Muscle of leg (tissue), 16 donors: ENCODE measurements around the gene IFT88. TPM values are rescaled to one million over a fixed set of nuclear protein-coding genes. Genes with fewer than 3 reads are reported as not detected.

Experiments
- DNase-seq: peaks from one replicate; pipeline ENCODE4 v3.0.0; 2013
- H3K27ac ChIP-seq: one replicate; pipeline ENCODE4 v1.5.1; 2013; ENCODE audit warnings: mild to moderate bottlenecking, low read length, control low read depth
- H3K27me3 ChIP-seq: one replicate; pipeline ENCODE4 v1.6.1; 2013; ENCODE audit warnings: low read length; ENCODE audit not compliant: control insufficient read depth, insufficient read depth
- H3K36me3 ChIP-seq: one replicate; pipeline ENCODE4 v1.6.1; 2013; ENCODE audit warnings: low read length; ENCODE audit not compliant: control insufficient read depth, insufficient read depth
- H3K4me1 ChIP-seq: one replicate; pipeline ENCODE4 v1.6.1; 2013; ENCODE audit warnings: low read length; ENCODE audit not compliant: control insufficient read depth, insufficient read depth
- H3K4me3 ChIP-seq: one replicate; pipeline ENCODE4 v1.5.1; 2013; ENCODE audit warnings: low read length, control low read depth
- H3K9me3 ChIP-seq: replicated peaks from 2 replicates; pipeline ENCODE4 v1.6.1; 2013; ENCODE audit warnings: low read depth, low read length; ENCODE audit not compliant: control insufficient read depth
- WGBS: methylation state at CpG from one replicate; pipeline ENCODE4 v1.1.5; 2013; ENCODE audit warnings: missing lambda C conversion rate; ENCODE audit not compliant: insufficient coverage; 5-methylcytosine and 5-hydroxymethylcytosine counted together
- long read RNA-seq, 11 donors: transcript quantifications; one replicate each; lab custom pipeline, GENCODE V29; 2026
- polyA plus RNA-seq, 8 donors: library from polyadenylated mRNA; unstranded; fragments of 120-200 nt; gene quantifications; one replicate each; pipeline versions ENCODE4 v1.2.1 to v1.2.3, GENCODE V29; 2013; ENCODE audit warnings: inconsistent platforms in 1 of 8, low replicate concordance in 1 of 8; ENCODE audit not compliant: insufficient read length in 8 of 8, insufficient read depth in 1 of 8
- total RNA-seq: library from RNA; stranded (reverse); fragments of 120-200 nt; gene quantifications from one replicate; pipeline ENCODE4 v1.2.4, GENCODE V29; 2013

IFT88 gene, protein sequence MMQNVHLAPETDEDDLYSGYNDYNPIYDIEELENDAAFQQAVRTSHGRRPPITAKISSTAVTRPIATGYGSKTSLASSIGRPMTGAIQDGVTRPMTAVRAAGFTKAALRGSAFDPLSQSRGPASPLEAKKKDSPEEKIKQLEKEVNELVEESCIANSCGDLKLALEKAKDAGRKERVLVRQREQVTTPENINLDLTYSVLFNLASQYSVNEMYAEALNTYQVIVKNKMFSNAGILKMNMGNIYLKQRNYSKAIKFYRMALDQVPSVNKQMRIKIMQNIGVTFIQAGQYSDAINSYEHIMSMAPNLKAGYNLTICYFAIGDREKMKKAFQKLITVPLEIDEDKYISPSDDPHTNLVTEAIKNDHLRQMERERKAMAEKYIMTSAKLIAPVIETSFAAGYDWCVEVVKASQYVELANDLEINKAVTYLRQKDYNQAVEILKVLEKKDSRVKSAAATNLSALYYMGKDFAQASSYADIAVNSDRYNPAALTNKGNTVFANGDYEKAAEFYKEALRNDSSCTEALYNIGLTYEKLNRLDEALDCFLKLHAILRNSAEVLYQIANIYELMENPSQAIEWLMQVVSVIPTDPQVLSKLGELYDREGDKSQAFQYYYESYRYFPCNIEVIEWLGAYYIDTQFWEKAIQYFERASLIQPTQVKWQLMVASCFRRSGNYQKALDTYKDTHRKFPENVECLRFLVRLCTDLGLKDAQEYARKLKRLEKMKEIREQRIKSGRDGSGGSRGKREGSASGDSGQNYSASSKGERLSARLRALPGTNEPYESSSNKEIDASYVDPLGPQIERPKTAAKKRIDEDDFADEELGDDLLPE
- total RNA-seq (15.2 TPM), polyA plus RNA-seq (10 to 100 TPM; 12.1 to 17.6 (median 13.9) TPM)
- long read RNA-seq, donor 1, result 0 reads
- long read RNA-seq, donor 2, result 0 reads
- long read RNA-seq, donor 3, partial matches to known transcripts, result 0 of 3 reads
- long read RNA-seq, donor 3, other reads (novel, unspliced or antisense), result 0 of 3 reads
- long read RNA-seq, donor 4, result 0 reads
- long read RNA-seq, donor 5, partial matches to known transcripts, result 0 of 1 reads
- long read RNA-seq, donor 5, other reads (novel, unspliced or antisense), result 0 of 1 reads
- long read RNA-seq, donor 6, partial matches to known transcripts, result 0 of 3 reads
- long read RNA-seq, donor 6, other reads (novel, unspliced or antisense), result 0 of 3 reads
- long read RNA-seq, donor 7, result 0 reads
- long read RNA-seq, donor 8, result 0 reads
- long read RNA-seq, donor 9, partial matches to known transcripts, result 0 of 1 reads
- long read RNA-seq, donor 9, other reads (novel, unspliced or antisense), result 0 of 1 reads
- long read RNA-seq, donor 10, partial matches to known transcripts, result 0 of 4 reads
- long read RNA-seq, donor 10, other reads (novel, unspliced or antisense), result 0 of 4 reads
- long read RNA-seq, donor 11, result 0 reads

GRCh38 chr13:20566898-20567874 is at the start of gene IFT88:
TSS of gene IFT88 (plus strand) at chr13:20567157. CDS start at chr13:20574386, 7,229 bp downstream.
- Histone ChIP-seq H3K4me3 (peak within 1 kb of the TSS; percentile 64), H3K9me3 (peaks cover 7% of the 10 kb centered on the region), H3K4me1 (peaks cover 14% of the 10 kb centered on the region), H3K27me3 (no peaks in the 10 kb centered on the region), H3K36me3 (no peaks in the 10 kb centered on the region), H3K27ac (peak within 1 kb of the TSS; percentile 97)
- DNase-seq, result peak; percentile 97
- WGBS, result 0% methylated on average over 45 of the region's 74 CpGs

DNA sequence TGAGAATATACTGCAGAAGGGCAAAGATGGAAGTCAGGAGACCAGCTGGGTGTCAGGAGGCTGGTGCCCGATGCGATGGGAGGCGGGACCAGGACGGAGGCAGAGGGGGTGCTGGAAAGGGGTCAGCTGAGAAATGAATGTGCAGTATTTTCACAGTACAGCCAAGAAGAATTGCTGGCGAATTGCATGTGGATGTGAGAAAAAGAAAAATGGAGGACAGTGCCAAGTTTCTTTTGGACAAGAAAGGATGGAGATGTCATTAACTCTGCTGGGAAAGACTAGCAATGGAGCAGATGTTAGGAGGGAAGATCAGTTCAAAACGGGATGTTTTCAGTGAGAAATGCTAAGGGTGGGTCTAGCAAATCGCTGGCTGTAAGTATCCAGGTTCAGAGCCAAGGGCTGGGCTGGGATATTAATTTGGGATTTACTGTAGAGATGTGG is 48.3 kb upstream of the IFT88 start:
- H3K9me3 ChIP-seq, result no peaks in the 10 kb centered on the region
- peak; percentile 95 for DNase-seq
- peaks cover 3% of the 10 kb centered on the region for H3K36me3 ChIP-seq
- peak overlapping the region; percentile 84 for H3K27ac ChIP-seq
- peaks cover 17% of the 10 kb centered on the region for H3K4me1 ChIP-seq
- 19% methylated on average over 7 of the region's 7 CpGs for WGBS
- H3K27me3 ChIP-seq, result no peaks in the 10 kb centered on the region
- peak overlapping the region; percentile 0 for H3K4me3 ChIP-seq

DNA sequence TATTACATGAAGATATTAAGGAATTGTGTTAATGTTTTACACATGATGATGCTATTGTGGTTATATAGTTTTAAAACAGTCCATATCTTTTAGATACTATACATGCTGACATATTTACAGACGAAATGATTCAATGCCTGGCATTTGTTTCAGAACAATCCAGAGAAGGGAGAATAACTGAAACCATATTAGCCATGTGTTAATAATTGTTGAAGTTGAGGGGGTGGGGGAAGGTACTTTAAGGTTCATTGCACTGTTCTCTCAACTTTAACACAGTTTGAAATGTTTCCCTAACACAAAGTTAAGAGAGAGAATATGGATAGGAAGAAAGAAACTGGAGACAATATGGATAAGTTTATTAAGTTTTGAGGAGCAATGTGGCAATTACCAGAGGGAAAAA is 47.1 kb upstream of the IFT88 start:
- Histone ChIP-seq H3K4me3 (no peak overlapping the region), H3K9me3 (no peaks in the 10 kb centered on the region), H3K36me3 (peaks cover 3% of the 10 kb centered on the region), H3K27me3 (no peaks in the 10 kb centered on the region), H3K4me1 (peaks cover 24% of the 10 kb centered on the region), H3K27ac (no peak overlapping the region)
- no CpG with 5 or more reads among the region's 1 CpG for WGBS
- peak; percentile 64 for DNase-seq

DNA sequence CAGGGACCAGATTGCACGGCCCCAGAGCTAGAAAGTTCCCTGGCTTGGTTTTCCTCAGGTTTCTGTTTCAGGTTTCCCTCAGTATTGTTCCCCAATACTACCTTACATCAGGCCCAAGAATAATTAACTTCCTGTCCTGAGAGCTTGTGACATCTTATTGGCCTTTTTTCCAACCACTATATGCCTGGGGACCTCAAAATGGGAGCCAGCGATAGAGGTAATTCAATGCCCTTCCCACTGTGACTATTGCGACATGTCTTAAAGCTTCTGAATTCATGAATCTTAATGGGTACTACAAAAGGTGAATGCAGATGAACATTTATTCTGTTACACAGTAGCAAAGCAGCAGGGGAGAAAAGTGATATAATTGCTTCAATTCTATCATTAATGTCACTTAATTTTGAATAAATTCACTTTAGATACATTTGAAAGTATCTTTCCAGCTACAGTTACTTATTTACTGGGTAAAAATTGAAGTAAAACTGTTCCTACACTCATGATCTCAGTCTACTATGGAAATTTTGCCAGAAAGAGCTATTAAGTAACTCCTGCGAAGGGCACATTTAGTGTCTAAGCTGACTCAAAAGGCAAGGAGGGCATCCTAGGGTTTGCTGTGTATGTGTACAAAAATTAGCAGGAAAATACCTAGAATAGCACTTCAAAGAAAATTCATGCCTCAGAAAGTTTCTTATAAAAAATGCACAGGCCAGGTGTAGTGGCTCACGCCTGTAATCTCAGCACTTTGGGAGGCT is 45.4 kb upstream of the IFT88 start:
- 88% methylated on average over 2 of the region's 5 CpGs for WGBS

GRCh38 chr13:20525144-20525600 is 41.8 kb upstream of the IFT88 start:
- peak; percentile 48 for DNase-seq
- H3K27ac ChIP-seq, result peak overlapping the region; percentile 62
- peak overlapping the region; percentile 77 for H3K4me3 ChIP-seq
- H3K27me3 ChIP-seq, result no peaks in the 10 kb centered on the region
- H3K36me3 ChIP-seq, result no peaks in the 10 kb centered on the region
- 2% methylated on average over 37 of the region's 37 CpGs for WGBS
- no peaks in the 10 kb centered on the region for H3K9me3 ChIP-seq
- H3K4me1 ChIP-seq, result peaks cover 25% of the 10 kb centered on the region

More for the DNA sequence above, 45.4 kb upstream of the IFT88 start:
- no peak overlapping the region for H3K4me3 ChIP-seq
- H3K4me1 ChIP-seq, result peaks cover 33% of the 10 kb centered on the region
- H3K9me3 ChIP-seq, result no peaks in the 10 kb centered on the region
- DNase-seq, result no peak
- no peaks in the 10 kb centered on the region for H3K36me3 ChIP-seq
- no peak overlapping the region for H3K27ac ChIP-seq
- no peaks in the 10 kb centered on the region for H3K27me3 ChIP-seq

DNA sequence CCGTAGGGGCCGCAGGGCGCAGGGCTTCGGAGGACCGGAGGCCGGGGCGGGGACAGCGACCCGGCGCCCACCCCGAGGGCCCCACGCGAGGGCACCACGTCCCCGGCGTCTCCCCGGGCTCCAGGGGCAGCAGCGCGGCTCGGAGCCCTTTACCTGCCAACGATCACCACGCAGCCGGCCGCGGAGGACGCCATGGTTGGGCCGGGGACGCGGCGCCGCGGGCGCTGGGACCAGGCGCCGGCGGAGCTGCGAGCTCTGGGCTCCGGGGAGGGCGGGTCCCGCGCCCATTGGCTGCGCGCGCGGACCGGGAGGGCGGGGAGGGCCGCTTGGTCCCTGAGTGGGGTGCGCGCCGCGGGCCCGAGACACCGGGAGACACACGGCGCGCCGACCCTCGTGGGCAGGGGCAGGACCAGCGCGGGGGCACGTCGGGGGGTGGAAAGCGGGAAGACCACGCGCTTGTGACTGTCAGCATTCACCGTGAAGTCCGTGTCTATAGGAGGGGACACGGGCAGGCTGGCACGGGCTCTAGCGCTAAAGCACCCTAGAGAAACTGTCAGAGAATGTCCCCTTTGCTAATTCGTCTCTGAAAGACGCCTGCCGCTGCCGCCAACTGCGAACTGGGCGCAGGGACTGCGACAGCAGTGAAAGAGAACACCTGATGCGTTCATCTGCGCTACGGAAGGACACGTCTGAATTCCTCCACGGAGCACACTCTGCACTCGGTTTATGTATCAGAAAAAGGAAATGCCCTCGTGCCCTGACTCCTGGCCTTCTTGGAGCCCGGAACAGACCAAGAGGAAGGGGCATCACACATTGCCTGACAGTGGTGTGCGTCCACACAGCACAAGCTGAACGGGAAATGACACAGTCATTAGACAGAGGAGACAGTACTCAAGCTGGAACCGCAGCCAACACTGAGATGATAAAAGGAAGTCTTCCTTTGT is 41.1 kb upstream of the IFT88 start, which contains the start of gene CRYL1:
Gene CRYL1, minus strand, starts transcription at position 257 of the 944 bp plus-strand sequence. Its CDS starts 63 bp downstream, at position 194.
- Histone ChIP-seq H3K27me3 (no peaks in the 10 kb centered on the region), H3K27ac (peak within 1 kb of the TSS; percentile 91), H3K9me3 (no peaks in the 10 kb centered on the region), H3K36me3 (no peaks in the 10 kb centered on the region), H3K4me1 (peaks cover 21% of the 10 kb centered on the region), H3K4me3 (peak within 1 kb of the TSS; percentile 77)
- under 1% methylated on average over 86 of the region's 89 CpGs for WGBS
- peak; percentile 90 for DNase-seq

DNA sequence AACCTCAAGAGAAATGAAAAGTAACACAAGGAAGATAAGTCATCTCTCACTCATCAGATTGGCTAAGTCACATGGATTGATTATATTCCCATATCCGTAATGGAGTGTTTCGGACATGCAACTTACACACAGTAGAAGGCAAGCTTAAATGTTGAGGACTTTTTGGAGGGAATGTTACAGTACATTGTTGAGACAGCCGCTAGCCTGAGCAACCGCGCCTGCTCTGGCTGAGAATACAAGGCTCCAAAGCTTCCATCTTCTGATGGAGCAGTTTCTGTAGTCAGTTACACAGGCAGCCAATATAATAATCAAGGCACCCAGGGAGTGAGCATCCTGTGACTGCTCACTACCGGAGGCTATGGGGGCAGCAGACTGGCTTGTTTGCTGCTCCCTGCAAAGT is 40.3 kb upstream of the IFT88 start:
- H3K4me3 ChIP-seq, result peak overlapping the region; percentile 77
- peak; percentile 50 for DNase-seq
- WGBS, result no CpG with 5 or more reads among the region's 6 CpGs
- peaks cover 21% of the 10 kb centered on the region for H3K4me1 ChIP-seq
- peak overlapping the region; percentile 33 for H3K27ac ChIP-seq
- H3K36me3 ChIP-seq, result no peaks in the 10 kb centered on the region
- no peaks in the 10 kb centered on the region for H3K27me3 ChIP-seq
- no peaks in the 10 kb centered on the region for H3K9me3 ChIP-seq
